DOHH2 (cell line): Measurements from ENCODE around the gene ANO9.

ENCODE experiments used
- CTCF ChIP-seq: fragments of 200-600 bp; sonication (generic); IDR thresholded peaks from one replicate; pipeline ENCODE4 v1.5.1; 2014; ENCODE audit warnings: antibody characterized with exemption, mild to moderate bottlenecking, low read depth, low read length; ENCODE audit not compliant: poor library complexity, severe bottlenecking
- EZH2phosphoT487 ChIP-seq: fragments of 200-600 bp; sonication (generic); IDR thresholded peaks from 2 replicates; pipeline ENCODE4 v1.6.1; 2017; ENCODE audit warnings: borderline replicate concordance, mild to moderate bottlenecking, antibody characterized with exemption, low read length, moderate library complexity, mixed read lengths

GRCh38 chr11:438101-438844 lies 3.5 kb downstream of the ANO9 start:
- TF ChIP-seq CTCF (no peak), EZH2phosphoT487 (no peak)
